ENCODE data around the gene NABP2. TPM values are rescaled to one million over a fixed set of nuclear protein-coding genes. Genes with fewer than 3 reads are reported as not detected.

The NABP2 gene
- total and polyA plus RNA-seq, 2 of the 4 experiments (the other 2 are of a cell fraction) = 29.2 to 37.4 TPM

DNA sequence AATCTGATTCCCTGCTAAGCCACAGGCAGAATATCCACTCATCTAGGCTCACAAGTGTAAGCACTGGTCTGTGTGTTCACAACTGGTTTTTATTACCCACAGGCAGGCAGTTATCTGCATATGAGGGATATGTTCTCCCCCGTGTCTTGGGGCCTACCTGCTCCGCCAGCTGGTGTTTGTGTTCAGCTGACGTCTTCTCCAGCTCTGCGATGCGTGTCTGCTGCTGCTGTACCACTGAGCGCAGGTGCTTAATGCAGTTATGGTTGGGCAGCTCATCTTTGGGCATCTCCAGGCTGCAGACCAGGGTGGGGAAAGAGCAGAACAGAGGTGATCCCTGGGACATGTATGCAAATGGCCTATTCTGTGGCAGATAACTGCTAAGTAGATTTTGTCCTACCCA lies 16.1 kb upstream of the NABP2 start:
- no peak overlapping the region for H2BK120ac ChIP-seq (ENCODE audit: low read depth, low read length)
- no peak overlapping the region for H2AFZ ChIP-seq (replicated peaks; ENCODE audit: low read length, poor library complexity)
- POLR2A ChIA-PET (ENCODE audit: unreplicated experiment) = interaction anchor here (1.3 kb wide), 1 partner anchor 13 kb away, joined by 4 read pairs; the partner anchor contains the start of gene RNF41
- H3K4me2 ChIP-seq (ENCODE audit: low read depth, low read length) = no peak overlapping the region
- CTCF ChIA-PET = interaction anchor here (1.5 kb wide), 1 partner anchor 13 kb away, joined by 6 read pairs; the partner anchor contains the start of gene RNF41
- H3K23ac ChIP-seq (ENCODE audit: low read depth, low read length) = no peak overlapping the region
- peaks cover 56% of the 10 kb centered on the region for H3K36me3 ChIP-seq (ENCODE audit: control insufficient read depth, insufficient read depth, low read length)
- peaks cover 5% of the 10 kb centered on the region for H3K4me1 ChIP-seq (ENCODE audit: control insufficient read depth, insufficient read depth, low read length)
- H3K18ac ChIP-seq (ENCODE audit: low read depth, low read length) = no peak overlapping the region
- H4K8ac ChIP-seq (ENCODE audit: low read depth in 2 of 2, low read length in 2 of 2) = no peak overlapping the region
- H3K56ac ChIP-seq (ENCODE audit: extremely low read depth, insufficient read depth, low read length) = no peak overlapping the region
- TF ChIP-seq MAFK (IDR thresholded peaks at IDR 0.05; ENCODE audit: low read depth, low read length) = no peak
- no peak for TF ChIP-seq RAD21 (IDR thresholded peaks at IDR 0.05; ENCODE audit: low read length)
- no peak for TF ChIP-seq NFE2L2 (IDR thresholded peaks at IDR 0.05; ENCODE audit: low read depth, low read length)
- TF ChIP-seq CEBPB (IDR thresholded peaks at IDR 0.05; ENCODE audit: low read depth, low read length) = no peak
- TF ChIP-seq ELK1 (IDR thresholded peaks at IDR 0.05; ENCODE audit: borderline replicate concordance, low read depth, low read length) = no peak
- TF ChIP-seq POLR2A (IDR thresholded peaks at IDR 0.05; ENCODE audit: low read depth, low read length) = no peak
- TF ChIP-seq CTCF (conservative IDR thresholded peaks at IDR 0.05; ENCODE audit: low read depth, low read length) = no peak
- TF ChIP-seq RFX5 (IDR thresholded peaks at IDR 0.05; ENCODE audit: low read depth, low read length) = no peak
- no peak for TF ChIP-seq BHLHE40 (IDR thresholded peaks at IDR 0.05; ENCODE audit: low read depth, low read length)
- TF ChIP-seq MAZ (IDR thresholded peaks at IDR 0.05; ENCODE audit: borderline replicate concordance, low read depth, low read length) = no peak
- no peak for TF ChIP-seq SMC3 (IDR thresholded peaks at IDR 0.05; ENCODE audit: low read depth, low read length)
- no peak for TF ChIP-seq MXI1 (IDR thresholded peaks at IDR 0.05; ENCODE audit: borderline replicate concordance, low read depth, low read length)
- TF ChIP-seq USF2 (IDR thresholded peaks at IDR 0.05; ENCODE audit: low read depth, low read length) = no peak
- no peak for TF ChIP-seq CHD1 (IDR thresholded peaks at IDR 0.05; ENCODE audit: low read depth, low read length)
- TF ChIP-seq RCOR1 (IDR thresholded peaks at IDR 0.05; ENCODE audit: insufficient replicate concordance, low read length) = no peak
- TF ChIP-seq FOS (IDR thresholded peaks at IDR 0.05; ENCODE audit: low read depth, low read length) = no peak
- dilution Hi-C loops (cut with HindIII; ENCODE audit: low sequenced_read_pairs, unreplicated experiment) = no loop called here
- no peak overlapping the region for H2BK5ac ChIP-seq (ENCODE audit: low read depth, low read length, poor library complexity, severe bottlenecking)
- H4K91ac ChIP-seq (ENCODE audit: insufficient read depth, low read depth, low read length) = no peak overlapping the region
- no peak overlapping the region for H3K4me3 ChIP-seq (ENCODE audit: insufficient read depth, low read depth, low read length)
- no peak overlapping the region for H2BK15ac ChIP-seq (ENCODE audit: low read depth, low read length)
- 89% methylated on average over 6 of the region's 6 CpGs; no CpG with 5 or more reads in 1 of the 2 experiments for WGBS, 2 experiments (ENCODE audit: extremely low coverage in 2 of 2, insufficient read length in 1 of 2)
- BruUV-seq (replicated peaks) = no TSS peak
- ATAC-seq (ENCODE audit: low read depth) (no peak), DNase-seq (no peak)
- H3K9me3 ChIP-seq (ENCODE audit: control insufficient read depth, insufficient read depth, low read length) = no peaks in the 10 kb centered on the region
- in situ Hi-C loops (cut with MboI; ENCODE audit: low sequenced_read_pairs) = no loop called here
- H4K5ac ChIP-seq (ENCODE audit: low read depth, low read length) = no peak overlapping the region
- no peak overlapping the region; the same call in 1 of the 2 replicates for H3K14ac ChIP-seq (replicated peaks; ENCODE audit: low read depth, low read length)
- peaks cover 17% of the 10 kb centered on the region for H4K20me1 ChIP-seq (ENCODE audit: insufficient read depth, low read length)
- H3K9me1 ChIP-seq (ENCODE audit: insufficient read depth, low read length) = no peaks in the 10 kb centered on the region; the same call in 1 of the 2 replicates
- intact Hi-C loops (cut with micrococcal nuclease) = no loop called here
- H3K9ac ChIP-seq (ENCODE audit: low read depth, low read length) = no peak overlapping the region
- no peak overlapping the region for H2AK9ac ChIP-seq (replicated peaks; ENCODE audit: low read depth, low read length, poor library complexity)
- H3K27ac ChIP-seq (ENCODE audit: insufficient read depth, low read length) = no peak overlapping the region
- H3K79me1 ChIP-seq (ENCODE audit: low read depth in 1 of 2, low read length in 2 of 2) = peaks cover 10 to 44% of the 10 kb centered on the region in 2 experiments
- H3K27me3 ChIP-seq (ENCODE audit: control insufficient read depth, insufficient read depth, low read length) = no peaks in the 10 kb centered on the region
- no peak overlapping the region for H2BK20ac ChIP-seq (ENCODE audit: low read depth, low read length)
- no peak overlapping the region for H3K4ac ChIP-seq (ENCODE audit: low read depth, low read length)
- H2AK5ac ChIP-seq (ENCODE audit: low read depth, low read length) = no peak overlapping the region
